ENCODE measurements around the gene ANO10. TPM values are rescaled to one million over a fixed set of nuclear protein-coding genes. Genes with fewer than 3 reads are reported as not detected.
"Not testable (repeated sequence)": the region's sequence is repeated elsewhere in the genome, so short reads cannot be mapped to it uniquely, and the experiment has no call there.

ANO10 gene
- total RNA-seq, 2 experiments from 2014 or later = 6.3 to 8.9 TPM

DNA sequence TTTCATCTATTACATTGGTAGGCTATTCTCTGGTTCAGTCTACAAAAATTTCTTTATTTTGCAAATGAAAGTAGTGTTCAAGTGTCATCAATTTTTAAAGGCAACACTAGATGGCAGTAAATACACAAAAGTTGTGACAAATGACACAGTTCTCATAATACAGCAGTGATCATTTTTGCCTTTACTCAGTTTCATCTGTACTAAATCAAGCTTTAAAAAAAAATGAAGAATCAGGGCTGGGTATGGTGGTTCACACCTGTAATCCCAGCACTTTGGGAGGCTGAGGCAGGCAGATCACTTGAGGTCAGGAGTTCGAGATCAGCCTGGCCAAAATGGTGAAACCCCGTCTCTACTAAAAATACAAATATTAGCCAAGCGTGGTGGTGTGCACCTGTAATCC lies 77.5 kb downstream of the ANO10 start:
- H3K4me3 Mint-ChIP-seq; H3K36me3 Mint-ChIP-seq (ENCODE audit: low read depth); POLR2A ChIA-PET; DNase-seq; H3K27ac Mint-ChIP-seq; H3K4me1 Mint-ChIP-seq (ENCODE audit: low read depth); H3K9me3 Mint-ChIP-seq; H3K27me3 Mint-ChIP-seq: not testable (repeated sequence)
- peak; percentile 53 for ATAC-seq
- CTCF ChIA-PET = interaction anchor here (0.7 to 1.8 kb wide), 10 partner anchors 9 to 127 kb away, joined by 3 to 8 read pairs (median 4); no protein-coding TSS in a partner anchor
- peak; percentile 67 for TF ChIP-seq CTCF (IDR thresholded peaks at IDR 0.05)
- intact Hi-C loops (cut with micrococcal nuclease) = loop anchor here (5.0 to 10.0 kb wide), 2 partner anchors 93 to 661 kb away; no protein-coding TSS in a partner anchor

DNA sequence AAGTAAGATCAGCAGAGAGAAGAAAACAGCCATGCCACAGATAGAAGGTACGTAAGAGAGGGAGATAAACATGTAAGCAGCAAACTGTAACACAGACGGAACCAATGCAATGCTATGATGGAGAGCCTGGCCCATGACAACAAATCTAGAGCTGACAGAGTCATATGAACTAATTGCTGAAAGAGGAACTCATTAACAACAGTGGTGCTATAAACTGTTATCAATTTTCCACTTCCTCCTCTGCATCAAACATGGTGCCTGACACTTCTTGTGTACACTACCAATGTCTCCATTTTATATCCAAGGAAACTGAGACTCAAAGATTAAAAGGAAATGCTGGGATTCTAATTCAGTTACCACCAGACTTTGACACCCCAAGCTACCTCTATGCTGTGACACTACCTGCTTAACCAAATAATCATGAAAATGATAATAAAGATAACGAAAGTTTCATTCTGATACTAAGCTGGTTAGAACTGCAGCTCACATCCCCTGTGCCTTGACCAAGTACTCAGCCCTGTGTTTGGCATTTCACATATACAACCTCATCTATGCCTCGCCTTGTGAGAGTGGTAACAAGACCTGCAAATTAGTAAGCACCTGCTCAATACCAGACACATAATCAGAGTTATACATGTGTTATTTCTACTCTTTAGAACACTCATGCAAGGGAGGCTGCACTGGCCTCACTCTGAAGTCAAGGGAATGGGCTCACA lies 79.3 kb downstream of the ANO10 start:
- no peak for TF ChIP-seq CTCF (IDR thresholded peaks at IDR 0.05)
- intact Hi-C loops (cut with micrococcal nuclease) = loop anchor here (5.0 to 10.0 kb wide), 2 partner anchors 95 to 662 kb away; no protein-coding TSS in a partner anchor
- Mint-ChIP-seq H3K4me3 (no peak overlapping the region), H3K27me3 (no peaks in the 10 kb centered on the region), H3K4me1 (ENCODE audit: low read depth) (no peaks in the 10 kb centered on the region), H3K27ac (no peak overlapping the region), H3K36me3 (ENCODE audit: low read depth) (peaks cover 3% of the 10 kb centered on the region), H3K9me3 (no peaks in the 10 kb centered on the region)
- POLR2A ChIA-PET = no interaction called here
- DNase-seq (no peak), ATAC-seq (no peak)
- CTCF ChIA-PET = interaction anchor here (1.0 to 1.4 kb wide), 2 partner anchors 12 to 96 kb away, joined by 3 read pairs; no protein-coding TSS in a partner anchor

DNA sequence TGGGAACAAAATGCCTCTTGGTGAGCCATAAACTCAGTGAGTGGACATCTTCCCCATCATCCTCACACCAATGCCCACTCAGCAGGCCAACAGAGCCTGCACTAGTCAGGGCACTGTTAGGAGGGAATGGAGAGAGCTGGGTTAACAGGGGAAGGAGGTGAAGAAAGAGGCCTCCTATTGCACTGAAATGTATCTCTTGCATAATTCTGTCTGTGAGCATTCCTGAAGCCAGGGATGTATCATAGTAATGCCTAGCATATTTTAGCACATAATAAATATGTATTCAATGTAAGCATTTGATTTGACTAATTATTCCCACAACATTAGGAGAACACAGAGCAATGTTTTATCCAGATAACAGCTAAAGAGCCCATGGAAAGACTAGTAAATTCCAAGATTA lies 81.2 kb downstream of the ANO10 start:
- H3K27ac Mint-ChIP-seq = no peak overlapping the region
- DNase-seq (no peak), ATAC-seq (no peak)
- ChIA-PET POLR2A (no interaction called here), CTCF (no interaction called here)
- H3K9me3 Mint-ChIP-seq = no peaks in the 10 kb centered on the region
- H3K4me3 Mint-ChIP-seq = no peak overlapping the region
- TF ChIP-seq CTCF (IDR thresholded peaks at IDR 0.05) = no peak
- intact Hi-C loops (cut with micrococcal nuclease) = loop anchor here (5.0 to 10.0 kb wide), 2 partner anchors 97 to 664 kb away; no protein-coding TSS in a partner anchor
- no peaks in the 10 kb centered on the region for H3K27me3 Mint-ChIP-seq
- no peaks in the 10 kb centered on the region for H3K36me3 Mint-ChIP-seq (ENCODE audit: low read depth)
- H3K4me1 Mint-ChIP-seq (ENCODE audit: low read depth) = no peaks in the 10 kb centered on the region

GRCh38 chr3:43539321-43539720 lies 82.5 kb downstream of the ANO10 start:
- DNase-seq = no peak
- Mint-ChIP-seq H3K4me1 (ENCODE audit: low read depth) (no peaks in the 10 kb centered on the region), H3K9me3 (no peaks in the 10 kb centered on the region), H3K36me3 (ENCODE audit: low read depth) (peaks cover 2% of the 10 kb centered on the region), H3K27ac (no peak overlapping the region), H3K27me3 (no peaks in the 10 kb centered on the region), H3K4me3 (no peak overlapping the region)
- intact Hi-C loops (cut with micrococcal nuclease) = no loop called here
- POLR2A ChIA-PET = no interaction called here
- TF ChIP-seq CTCF (IDR thresholded peaks at IDR 0.05) = no peak
- CTCF ChIA-PET = no interaction called here
- no peak for ATAC-seq

DNA sequence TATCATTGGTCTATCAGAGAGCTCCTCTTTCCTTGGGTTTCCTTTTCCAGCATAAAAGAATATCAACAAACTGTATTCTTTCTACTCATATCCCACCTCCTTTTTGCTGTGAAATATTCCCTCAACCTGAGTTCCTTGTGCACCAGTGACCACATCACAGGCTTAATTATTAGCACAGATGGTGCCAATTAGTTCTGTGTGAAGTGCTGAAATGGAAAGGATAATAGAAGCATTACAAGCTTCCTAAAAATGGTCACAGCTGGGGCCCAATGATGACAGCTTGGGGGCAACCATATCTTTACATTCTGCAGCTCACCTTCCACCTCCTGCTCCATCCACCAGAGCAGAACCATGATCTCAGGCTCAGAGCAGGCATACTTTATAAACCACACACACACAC lies 84.6 kb downstream of the ANO10 start:
- Mint-ChIP-seq H3K27ac (no peak overlapping the region), H3K9me3 (no peaks in the 10 kb centered on the region), H3K27me3 (no peaks in the 10 kb centered on the region), H3K4me1 (ENCODE audit: low read depth) (no peaks in the 10 kb centered on the region), H3K36me3 (ENCODE audit: low read depth) (peaks cover 2% of the 10 kb centered on the region), H3K4me3 (no peak overlapping the region)
- intact Hi-C loops (cut with micrococcal nuclease) = no loop called here
- POLR2A ChIA-PET = no interaction called here
- ATAC-seq = no peak
- no peak for DNase-seq
- CTCF ChIA-PET = interaction anchor here (1.1 kb wide), 1 partner anchor 314 kb away, joined by 3 read pairs; no protein-coding TSS in a partner anchor
- TF ChIP-seq CTCF (IDR thresholded peaks at IDR 0.05) = no peak

All from activated CD8-positive, alpha-beta T cell treated with anti-CD3 and anti-CD28 coated beads for 36 hours (primary cell).